ENCODE data around the gene LDHA.

- TF ChIP-seq ZNF274 (IDR thresholded peaks at IDR 0.05; ENCODE audit: low read depth, low read length) (no peak), SUZ12 (IDR thresholded peaks at IDR 0.05; ENCODE audit: extremely low read depth, insufficient read depth, insufficient read length) (no peak)
Measured at GRCh38 chr11:18404062-18404461, 9.7 kb downstream of the LDHA start.

Measured in NT2/D1 (cell line).